Hepatocyte (in vitro differentiated cells): ENCODE measurements around the gene TMEM252.

Experiments
- EZH2phosphoT487 ChIP-seq: fragments of 200-600 bp; sonication (generic); IDR thresholded peaks from one replicate; pipeline ENCODE4 v1.6.1; 2018; ENCODE audit warnings: antibody characterized with exemption, mild to moderate bottlenecking, low read depth, moderate library complexity; ENCODE audit not compliant: unreplicated experiment, severe bottlenecking
- TF ChIP-seq, protein P1 (sequence below): fragments of 200-600 bp; sonication (generic); IDR thresholded peaks from 2 replicates; pipeline ENCODE4 v1.5.1; 2016; ENCODE audit warnings: antibody characterized with exemption, mild to moderate bottlenecking; ENCODE audit not compliant: poor library complexity

DNA sequence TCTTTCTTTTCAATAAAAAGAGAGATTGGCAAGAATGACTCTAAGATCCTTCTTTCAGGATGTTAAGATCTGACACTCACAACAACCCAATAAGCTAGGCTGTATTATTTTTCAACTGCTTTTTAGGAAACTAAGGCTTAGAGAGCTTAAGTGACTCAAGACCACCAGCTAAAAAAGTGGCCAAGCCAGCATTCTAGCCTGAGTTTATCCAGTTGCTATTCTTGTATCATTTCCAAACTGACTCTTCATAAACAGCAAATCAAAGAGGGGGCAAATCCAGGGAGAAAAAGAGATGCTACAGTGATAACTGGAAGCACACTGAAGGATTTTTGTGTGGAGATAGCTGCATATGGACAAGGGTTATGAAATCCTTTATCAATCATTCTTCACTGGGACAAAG is 47.1 kb downstream of the TMEM252 start:
- TF ChIP-seq, protein P1, sequence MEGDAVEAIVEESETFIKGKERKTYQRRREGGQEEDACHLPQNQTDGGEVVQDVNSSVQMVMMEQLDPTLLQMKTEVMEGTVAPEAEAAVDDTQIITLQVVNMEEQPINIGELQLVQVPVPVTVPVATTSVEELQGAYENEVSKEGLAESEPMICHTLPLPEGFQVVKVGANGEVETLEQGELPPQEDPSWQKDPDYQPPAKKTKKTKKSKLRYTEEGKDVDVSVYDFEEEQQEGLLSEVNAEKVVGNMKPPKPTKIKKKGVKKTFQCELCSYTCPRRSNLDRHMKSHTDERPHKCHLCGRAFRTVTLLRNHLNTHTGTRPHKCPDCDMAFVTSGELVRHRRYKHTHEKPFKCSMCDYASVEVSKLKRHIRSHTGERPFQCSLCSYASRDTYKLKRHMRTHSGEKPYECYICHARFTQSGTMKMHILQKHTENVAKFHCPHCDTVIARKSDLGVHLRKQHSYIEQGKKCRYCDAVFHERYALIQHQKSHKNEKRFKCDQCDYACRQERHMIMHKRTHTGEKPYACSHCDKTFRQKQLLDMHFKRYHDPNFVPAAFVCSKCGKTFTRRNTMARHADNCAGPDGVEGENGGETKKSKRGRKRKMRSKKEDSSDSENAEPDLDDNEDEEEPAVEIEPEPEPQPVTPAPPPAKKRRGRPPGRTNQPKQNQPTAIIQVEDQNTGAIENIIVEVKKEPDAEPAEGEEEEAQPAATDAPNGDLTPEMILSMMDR = no peak
- TF ChIP-seq EZH2phosphoT487 = no peak
